Erythroblast (primary cell): ENCODE measurements around the gene E2F1.

ENCODE experiments used
- GATA1 ChIP-seq: IDR thresholded peaks from 2 replicates; pipeline ENCODE4 v1.6.1; 2011; ENCODE audit warnings: low read depth, mild to moderate bottlenecking, control low read depth, low read length, moderate library complexity
- POLR2A ChIP-seq: IDR thresholded peaks from 2 replicates; pipeline ENCODE4 v1.6.1; 2011; ENCODE audit warnings: mild to moderate bottlenecking, low read length

DNA sequence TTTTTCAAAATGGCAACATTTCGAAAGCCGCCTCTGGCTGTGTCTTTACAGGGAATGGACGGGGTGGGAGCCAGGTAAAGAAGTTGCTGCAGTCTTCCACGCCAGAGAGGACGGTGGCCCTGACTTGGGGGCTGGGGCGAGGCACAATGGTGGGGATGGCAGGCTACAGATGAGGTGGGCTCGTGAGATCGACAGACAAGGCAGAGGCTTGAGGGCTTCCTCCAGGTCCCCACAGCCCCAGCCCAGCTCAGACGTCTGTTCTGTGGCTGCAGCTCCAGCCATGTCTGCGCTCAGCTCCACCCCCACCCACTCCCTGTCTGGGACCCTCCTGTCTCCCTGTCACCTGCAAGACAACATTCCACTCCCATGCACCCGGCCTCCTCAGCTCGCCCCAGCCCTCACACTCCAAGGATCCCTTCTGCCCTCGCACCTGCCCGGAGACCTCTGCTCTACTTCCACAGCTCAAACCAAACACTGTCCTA, 31.5 kb downstream of the E2F1 start:
- no peak for TF ChIP-seq POLR2A
- no peak for TF ChIP-seq GATA1
